Measurements from ENCODE around the gene TST.

TST gene

GRCh38 chr22:37030560-37031281, 11.5 kb upstream of the TST start:
- DNase-seq: no peak

- DNase-seq: no peak
These were observed 9.7 kb upstream of the TST start for GRCh38 chr22:37028692-37029674.

DNA sequence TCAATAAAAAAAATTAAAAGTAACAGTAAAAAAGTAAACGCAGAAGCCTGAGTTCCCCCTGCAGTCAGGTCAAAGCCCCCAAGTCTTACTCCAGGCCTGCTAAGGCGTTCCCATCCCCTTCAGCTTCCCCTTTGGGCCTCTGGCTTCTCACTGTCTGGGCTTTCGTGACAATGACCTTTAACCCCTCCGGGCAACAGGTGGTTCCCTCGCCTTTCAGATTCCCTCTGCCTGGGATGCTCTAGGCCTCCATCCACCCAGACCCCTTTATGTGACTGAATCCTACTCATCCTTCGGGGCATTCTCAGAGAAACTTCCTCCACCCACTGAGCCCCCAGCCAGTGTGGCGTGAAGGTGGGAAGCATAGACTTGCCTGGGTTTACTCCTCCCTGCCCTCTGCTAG, 8.3 kb upstream of the TST start:
- no peak for DNase-seq

DNA sequence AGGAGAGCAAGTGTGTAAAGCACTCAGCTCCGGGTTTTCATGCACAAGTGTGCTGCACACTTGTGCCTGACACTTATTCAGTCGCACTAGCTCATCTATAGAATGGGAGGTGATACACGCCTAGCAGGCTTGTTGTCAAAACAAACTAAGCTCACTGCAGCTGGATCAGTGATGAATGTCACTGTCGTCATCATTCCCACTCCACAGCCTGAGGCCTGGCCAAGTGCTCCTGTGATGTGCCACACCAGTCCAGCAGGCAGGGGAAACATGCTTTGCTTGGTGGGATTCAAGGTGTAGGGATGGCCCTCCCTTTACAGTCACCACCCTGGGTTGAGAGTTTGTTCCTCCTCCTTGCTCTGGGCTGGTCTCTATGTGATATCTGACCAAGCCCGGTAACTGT, 7.1 kb upstream of the TST start:
- DNase-seq: no peak

- no peak for DNase-seq
These were observed 6.3 kb upstream of the TST start for GRCh38 chr22:37025500-37026070.

DNA sequence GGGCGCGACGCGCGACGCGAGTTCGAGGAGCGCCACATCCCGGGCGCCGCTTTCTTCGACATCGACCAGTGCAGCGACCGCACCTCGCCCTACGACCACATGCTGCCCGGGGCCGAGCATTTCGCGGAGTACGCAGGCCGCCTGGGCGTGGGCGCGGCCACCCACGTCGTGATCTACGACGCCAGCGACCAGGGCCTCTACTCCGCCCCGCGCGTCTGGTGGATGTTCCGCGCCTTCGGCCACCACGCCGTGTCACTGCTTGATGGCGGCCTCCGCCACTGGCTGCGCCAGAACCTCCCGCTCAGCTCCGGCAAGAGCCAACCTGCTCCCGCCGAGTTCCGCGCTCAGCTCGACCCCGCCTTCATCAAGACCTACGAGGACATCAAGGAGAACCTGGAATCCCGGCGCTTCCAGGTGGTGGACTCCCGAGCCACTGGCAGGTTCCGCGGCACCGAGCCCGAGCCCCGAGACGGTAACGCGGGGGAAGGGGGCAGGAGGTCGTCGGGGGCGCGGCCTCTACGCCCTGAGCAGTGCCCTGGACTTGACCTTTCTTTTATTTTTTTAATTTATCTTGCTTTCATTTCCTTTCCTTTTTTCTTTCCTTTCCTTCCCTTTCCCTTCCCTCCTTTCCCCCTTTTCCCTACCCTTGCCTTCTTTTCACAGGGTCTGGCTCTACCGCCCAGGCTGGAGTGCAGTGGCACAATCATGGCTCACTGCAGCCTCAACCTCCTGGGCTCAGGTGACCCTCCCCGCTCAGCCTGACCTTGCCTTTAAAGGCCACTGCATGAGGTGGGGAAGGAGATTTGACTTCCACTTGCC, 5.3 kb upstream of the TST start:
- no peak for DNase-seq

DNA sequence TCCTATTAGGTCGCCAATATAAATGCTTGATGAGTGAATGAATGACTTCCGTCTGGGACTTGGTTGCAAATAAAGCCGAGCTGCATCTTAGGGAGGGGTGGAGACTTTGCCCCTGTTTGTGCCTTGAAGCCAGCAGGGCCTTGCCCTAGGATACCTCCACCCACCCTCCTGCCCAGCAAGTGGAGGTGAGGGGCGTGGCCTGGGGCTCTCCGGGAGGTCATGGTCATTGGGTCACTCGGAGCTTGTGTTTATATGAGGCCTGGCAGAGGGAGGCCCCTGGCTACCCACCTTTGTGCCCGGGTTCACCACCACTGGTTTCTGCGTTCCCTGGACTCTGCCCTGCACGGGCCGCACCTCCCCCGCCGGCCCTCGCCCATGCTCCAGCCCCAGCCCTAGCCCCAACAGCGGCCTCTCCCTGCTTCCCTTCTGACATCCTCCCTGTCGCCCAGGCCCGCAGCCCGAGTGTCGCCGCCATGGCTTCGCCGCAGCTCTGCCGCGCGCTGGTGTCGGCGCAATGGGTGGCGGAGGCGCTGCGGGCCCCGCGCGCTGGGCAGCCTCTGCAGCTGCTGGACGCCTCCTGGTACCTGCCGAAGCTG, 4.6 kb upstream of the TST start:
- DNase-seq: no peak

DNA sequence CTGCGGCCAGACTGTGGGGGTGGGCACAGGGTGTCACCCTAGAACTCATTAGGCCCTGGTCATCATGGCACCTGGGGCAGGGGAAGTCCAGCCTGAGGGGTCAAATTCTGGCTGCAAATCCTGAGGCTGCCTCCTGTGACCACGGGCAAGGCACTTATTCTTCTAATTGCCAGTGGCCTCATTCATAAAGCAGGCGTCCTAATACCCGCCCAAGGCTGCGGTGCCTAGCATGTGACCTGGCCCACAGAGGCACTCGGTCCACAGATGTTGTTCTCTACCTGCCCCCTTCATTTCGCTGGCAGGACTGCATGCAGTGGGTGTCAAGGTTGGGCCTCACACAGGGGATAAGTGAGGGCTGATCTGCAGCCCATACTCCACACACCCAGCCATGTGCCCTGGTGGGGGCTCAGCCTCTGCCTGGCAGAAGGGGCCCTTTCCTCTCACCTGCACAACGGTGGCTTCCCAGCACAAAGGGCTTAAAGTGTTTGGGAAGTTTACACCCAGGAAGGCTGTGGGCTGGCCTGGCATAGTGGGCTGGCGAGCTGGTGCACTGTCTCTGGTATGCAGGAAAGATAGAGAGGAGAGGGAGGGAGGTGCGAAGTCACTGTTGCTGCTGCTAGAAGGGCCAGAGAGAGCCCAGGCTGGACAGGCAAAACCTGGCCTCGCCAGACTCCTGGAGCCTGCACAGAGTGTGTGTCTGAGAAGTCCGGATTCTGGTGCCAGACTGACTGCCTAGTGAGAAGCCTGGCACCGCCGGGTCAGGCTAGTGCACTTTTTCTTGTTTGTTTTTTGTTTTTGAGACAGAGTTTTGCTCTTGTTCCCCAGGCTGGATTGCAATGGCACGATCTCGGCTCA, 3.5 kb upstream of the TST start:
- DNase-seq: no peak

DNA sequence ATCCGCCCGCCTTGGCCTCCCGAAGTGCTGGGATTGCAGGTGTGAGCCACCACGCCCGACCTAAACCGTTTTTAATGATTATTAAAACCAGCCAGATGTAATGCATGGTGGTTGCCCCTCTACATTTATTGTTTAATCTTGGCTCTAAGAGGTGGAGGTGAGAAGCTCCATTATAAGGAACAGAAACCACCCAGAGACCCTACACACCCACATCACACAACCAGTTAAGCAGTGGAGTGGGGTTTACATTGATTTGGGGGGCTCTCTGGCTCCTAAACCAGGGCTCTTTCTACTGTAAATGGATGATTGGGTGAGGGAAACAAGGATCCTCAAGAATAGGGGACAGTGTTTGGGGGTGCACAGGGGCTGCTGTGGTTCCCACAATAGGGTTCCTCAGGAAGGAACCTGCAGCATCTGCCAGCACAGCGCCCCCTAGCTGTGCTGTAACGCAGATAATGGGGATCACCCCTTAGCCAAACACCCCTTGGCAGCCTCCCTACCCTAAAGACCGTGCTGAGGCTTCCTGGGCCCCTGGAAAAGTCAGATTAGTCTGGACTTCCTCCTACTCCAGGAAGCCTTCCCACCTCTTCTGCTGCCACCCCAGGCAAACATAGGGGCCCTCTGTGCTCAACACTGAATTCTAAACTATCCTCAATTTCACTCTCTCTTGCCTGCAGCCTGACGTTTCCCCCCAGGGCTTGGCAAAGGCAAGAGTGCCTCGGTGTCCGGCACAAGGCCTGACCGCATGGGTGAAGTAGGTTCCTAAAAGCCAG, 2.6 kb upstream of the TST start:
- DNase-seq: no peak

- no peak for DNase-seq
These were observed 1.8 kb upstream of the TST start for GRCh38 chr22:37021041-37021440.

GRCh38 chr22:37020192-37020479, 889 bp upstream of the TST start:
- no peak for DNase-seq

DNA sequence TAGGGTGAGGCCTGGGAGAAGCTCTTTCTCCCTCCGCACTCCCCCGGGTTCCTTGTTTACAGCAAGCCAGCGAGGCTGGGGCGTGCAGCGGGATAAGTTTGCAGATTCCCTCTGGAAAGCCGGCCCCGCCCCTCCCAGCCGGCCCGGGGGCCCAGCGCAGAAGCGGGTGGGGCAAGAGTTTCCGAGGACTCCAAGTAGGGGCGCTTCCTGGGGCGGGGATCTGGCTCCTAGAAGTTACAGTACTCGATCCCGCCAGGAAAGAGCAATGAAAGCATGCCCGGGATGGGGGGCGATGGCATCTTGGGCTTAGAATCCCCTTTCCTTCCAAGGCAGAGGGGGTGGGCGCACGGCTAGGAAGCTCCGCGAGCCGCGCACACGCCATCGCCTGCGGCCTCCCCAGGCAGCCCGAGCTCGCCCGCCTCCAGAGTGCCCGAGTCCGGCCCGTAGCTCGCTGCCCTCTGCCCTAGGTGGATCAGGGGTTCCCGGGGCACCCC, 385 bp downstream of the TST start:
- no peak for DNase-seq

DNA sequence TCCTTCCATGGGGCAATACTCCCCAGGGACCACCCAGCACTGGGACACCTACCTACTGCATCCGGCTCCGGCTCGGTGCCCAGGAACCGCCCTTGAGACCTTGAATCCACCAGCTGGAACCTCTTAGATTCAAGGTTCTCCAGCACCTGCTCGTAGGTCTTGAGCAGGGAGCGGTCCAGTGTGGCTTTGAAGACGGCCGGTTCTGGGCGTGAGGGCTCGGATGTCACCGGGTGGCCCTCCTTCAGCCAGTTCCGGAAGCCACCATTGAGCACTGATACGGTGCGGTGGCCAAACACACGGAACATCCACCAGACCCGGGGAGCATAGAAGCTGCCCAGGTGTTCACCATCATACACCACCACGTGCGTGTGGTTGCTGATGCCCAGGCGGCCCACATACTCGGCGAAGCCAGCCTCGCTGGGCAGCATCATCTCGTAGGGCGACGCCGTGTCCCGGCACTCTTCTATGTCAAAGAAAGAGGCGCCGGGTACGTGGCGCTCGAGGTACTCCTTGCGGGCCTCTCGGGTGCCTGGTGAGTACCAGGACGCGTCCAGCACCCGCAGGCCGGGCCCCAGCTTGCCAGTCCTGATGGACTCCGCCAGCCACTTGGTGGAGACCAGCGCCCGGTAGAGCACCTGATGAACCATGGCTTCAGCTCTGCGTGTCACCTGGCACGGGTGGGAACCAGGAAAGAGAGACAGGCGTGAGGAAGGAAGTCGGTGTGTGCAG, 997 bp downstream of the TST start:
- no peak for DNase-seq

- no peak for DNase-seq
These were observed 1.9 kb downstream of the TST start for GRCh38 chr22:37017356-37017755.

DNA sequence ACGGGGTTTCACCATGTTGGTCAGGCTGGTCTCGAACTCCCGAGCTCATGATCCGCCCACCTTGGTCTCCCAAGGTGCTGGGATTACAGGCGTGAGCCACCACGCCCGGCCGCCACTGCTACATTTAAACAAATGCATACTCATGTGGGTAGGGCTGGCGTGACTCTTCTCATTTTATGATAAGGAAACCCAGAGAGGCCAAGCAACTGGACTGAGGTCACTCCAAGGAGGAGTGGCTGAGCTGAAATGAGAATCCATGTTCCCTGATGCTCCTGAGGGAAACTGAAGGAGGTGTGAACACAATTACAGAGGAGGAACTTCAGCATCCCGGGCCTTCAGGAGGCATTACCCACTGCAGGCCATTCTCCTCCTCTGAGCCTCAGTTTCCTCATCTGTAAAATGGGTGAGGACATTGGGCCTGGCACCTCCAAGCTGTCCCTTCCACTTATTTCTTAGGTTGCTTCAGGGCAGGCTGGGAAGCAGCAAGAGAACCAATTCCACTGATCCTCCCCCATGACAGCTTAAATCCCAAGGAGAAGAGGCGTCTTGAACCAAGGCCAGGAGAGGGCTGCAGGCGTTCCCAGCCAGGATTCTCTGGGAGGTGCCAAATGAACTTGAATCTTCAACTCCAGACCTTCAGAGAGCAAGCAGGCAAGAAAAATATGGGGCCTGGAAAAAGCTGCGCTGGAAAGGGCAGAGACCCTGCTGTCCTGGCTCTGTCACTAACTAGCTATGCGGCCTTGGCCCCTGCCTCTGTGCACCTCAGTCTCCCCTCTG, 2.9 kb downstream of the TST start:
- no peak for DNase-seq

DNA sequence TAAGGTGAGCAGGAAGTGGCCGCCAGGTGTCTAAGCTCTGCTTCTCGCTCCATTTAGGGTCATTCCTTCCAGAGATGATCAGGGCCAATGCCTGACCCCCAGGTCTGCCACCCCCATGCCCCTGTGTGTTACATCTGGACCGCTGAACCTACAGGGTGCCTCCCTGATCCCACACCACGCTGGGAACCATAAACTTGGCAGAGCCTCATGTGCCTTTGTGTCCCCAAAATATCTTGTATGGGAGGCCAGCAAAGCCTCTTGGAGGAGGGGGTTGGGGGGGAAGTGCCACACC, 3.7 kb downstream of the TST start:
- DNase-seq: no peak

GRCh38 chr22:37014835-37015586, 4.2 kb downstream of the TST start:
- DNase-seq: no peak

GRCh38 chr22:37014415-37014806, 4.8 kb downstream of the TST start:
- no peak for DNase-seq

DNA sequence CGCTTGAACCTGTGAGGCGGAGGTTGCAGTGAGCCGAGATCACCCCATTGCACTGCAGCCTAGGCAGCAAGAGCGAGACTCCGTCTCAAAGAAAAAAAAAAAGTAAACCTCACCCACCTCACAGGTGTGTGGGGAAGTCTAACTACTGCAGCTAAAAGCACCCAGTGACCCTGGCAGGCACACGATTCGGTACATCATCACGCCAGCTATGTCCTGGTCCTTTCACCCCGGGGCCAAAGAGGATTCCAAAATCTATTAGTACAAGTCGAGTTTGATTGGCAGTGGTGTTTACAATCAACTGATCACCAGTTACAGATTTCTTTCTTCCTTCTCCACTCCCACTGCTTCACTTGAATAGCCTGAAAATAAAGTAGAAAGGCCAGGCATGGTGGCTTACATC, 6.3 kb downstream of the TST start:
- no peak for DNase-seq
